T follicular helper cell (primary cell): ENCODE results near the gene IGF1R.

Experiments used
- DNase-seq: peaks from one replicate; pipeline ENCODE4 v3.0.0-alpha.2; 2020; ENCODE audit warnings: low read depth

The IGF1R gene

DNA sequence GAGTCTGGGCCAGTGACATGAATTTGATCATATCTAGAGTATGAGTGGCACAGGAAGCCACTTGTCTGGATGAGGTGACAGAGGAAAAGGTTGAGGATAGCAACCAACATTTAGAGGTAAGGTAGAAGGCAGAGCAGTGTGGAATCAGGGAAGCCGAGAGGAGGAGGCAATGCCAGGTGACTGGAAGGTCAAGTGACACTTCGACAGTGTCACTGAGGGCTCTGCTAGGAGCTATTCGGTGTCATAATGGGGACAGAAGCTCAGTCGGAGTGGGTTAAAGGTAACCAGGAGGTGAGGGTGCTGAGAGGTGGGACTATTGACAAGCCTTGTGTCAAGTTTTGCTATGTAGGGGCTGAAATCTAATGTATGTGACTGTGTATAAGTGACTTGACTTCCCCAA, 56.7 kb downstream of the IGF1R start:
- no peak for DNase-seq

GRCh38 chr15:98706387-98706786, 58.0 kb downstream of the IGF1R start:
- no peak for DNase-seq

DNA sequence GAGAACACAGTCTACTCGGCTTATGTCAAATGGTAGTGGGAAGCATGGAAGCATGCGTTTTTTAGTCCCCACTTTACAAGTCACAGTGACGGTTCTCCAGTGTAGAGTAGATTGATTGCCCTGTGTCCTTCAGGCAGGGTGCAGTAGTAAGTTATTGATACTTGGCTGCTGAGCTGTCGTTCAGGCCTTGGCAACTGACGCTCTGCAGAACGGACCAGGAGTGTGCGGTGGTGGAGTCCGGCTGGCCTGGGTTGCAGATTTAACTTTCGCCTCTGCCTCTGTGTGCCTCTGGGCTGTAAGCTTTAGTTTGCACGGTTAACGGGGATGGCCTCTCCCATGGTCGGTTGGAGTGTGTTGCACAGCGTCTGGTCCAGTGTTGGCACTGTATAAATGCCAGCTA, 58.6 kb downstream of the IGF1R start:
- no peak for DNase-seq

DNA sequence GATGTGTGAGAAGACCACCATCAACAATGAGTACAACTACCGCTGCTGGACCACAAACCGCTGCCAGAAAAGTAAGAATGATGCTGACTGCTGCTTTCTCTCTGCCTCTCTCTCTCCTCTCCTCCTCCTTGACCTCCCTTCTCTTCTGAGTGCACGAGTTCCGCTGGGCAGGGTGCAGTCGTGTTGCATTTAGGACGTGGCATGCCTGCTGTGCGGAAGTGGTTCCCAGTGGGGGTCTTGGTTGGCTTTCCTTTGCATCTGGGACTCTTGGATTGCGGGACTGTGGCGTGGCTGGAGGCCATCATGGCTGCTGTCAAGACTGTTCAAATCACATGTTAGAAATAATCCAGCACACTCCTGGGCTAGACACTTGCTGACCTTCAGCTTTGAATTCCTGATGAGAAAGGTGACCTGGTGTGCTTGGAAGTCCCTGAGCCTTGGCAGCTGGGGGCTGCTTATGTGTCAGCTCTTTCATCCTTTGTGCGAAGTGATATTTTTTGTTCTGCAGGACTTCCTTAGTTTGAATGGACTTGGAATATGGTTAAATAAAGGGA, 59.8 kb downstream of the IGF1R start:
- DNase-seq: no peak

GRCh38 chr15:98711810-98712209, 63.5 kb downstream of the IGF1R start:
- DNase-seq: no peak

GRCh38 chr15:98712845-98713584, 64.7 kb downstream of the IGF1R start:
- no peak for DNase-seq

DNA sequence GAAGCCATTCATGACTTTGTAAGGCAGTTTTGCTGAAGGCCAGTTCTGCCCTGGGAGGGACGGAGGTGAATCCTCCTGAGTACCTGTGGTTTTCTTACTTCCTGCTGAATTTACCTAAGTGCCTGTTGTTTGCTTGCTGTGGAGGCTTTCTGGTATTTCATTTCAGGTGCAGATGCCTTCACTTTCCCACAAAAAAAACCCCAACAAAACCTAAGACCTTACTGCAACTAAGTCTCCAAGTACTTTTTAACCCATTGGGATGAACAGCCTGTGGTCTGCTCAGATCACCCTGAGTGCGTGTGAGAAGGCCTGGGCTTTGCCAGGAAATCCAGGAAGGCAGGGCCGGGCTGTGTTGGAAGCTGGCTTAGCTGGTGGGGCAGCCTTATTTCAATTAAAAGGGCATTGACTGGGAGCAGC, 65.3 kb downstream of the IGF1R start:
- no peak for DNase-seq

GRCh38 chr15:98714922-98715321, 66.6 kb downstream of the IGF1R start:
- no peak for DNase-seq

DNA sequence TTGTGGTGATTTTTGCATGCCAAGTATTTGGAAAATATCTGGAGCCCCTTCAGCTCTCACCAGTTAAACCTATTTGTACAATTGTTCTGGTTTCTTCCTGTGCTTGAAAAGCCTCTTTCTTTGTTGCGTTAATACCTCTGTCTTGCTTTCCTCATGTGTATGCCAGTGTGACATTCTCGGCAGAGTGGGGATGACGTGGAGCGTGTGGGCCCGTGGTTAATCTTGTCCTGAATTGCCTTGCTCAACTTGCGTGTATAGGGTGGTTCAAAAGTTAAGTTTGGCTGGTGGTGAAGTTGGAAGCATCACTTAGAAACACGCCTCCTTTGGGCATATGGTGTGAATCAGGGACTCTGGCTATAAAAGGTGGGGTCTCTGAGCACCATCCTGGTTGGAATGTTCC, 67.1 kb downstream of the IGF1R start:
- no peak for DNase-seq

DNA sequence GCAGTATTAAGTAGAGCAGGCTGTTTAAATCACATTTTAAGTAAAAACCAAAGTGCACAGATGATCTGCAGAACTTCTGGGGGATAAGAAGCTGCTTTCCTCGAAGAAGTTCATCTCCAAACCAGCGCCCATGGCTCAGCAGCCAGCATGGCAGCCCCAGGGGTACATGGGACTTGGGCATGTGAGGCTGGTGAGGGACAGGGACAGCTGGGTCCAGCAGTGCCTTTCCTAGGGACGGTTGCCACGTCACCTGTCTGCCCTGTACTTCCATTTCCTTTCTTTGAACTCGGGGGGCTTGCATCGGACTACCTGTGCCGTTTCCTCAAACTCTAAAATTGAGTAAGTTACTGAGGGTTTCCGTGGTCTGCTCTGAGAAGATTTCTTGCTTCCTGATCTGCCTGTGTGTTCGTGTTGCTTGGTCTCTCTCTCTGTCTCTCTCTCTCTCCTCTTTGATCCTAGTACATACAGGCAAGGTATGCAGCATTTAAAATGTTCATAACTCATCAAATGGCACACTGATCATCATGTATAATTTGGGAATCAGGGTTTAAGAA, 67.6 kb downstream of the IGF1R start:
- DNase-seq: no peak

- DNase-seq: no peak
These were observed 69.0 kb downstream of the IGF1R start for GRCh38 chr15:98717371-98717770.

- no peak for DNase-seq
These were observed 69.6 kb downstream of the IGF1R start for GRCh38 chr15:98717942-98718341.

DNA sequence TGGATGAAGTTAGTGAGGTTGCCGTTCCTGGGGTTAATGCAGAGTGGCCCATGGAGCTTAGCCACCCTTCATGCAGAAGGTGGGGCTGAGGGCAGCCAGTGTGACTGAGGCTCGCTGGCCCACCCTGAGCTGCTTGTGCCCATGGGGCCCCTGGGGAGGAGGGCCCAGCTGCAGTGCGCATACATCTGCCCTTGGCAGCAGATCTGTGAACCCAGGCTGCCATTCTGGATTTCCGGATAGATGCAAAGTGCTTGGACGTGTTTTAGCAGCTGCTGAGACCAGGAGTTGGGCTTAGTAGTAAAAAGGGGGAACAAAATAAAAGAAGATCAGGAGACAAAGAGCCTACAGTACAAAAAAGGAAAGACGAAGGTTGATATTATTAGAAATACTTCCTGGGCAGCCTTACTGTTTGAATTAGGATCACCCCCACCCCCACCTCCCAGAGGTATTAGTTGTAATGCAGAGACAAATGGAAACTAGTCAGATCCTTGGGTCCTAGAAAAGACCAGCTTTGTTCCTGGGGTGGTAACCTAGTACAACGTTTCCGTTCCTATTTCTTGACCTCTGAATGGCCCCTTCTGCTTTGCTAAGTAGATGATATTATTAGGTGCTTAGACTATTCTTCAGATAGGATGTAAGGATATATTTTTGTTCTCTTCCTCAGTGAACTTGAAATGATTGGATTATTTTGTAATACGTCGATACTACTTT, 70.2 kb downstream of the IGF1R start:
- DNase-seq: no peak

DNA sequence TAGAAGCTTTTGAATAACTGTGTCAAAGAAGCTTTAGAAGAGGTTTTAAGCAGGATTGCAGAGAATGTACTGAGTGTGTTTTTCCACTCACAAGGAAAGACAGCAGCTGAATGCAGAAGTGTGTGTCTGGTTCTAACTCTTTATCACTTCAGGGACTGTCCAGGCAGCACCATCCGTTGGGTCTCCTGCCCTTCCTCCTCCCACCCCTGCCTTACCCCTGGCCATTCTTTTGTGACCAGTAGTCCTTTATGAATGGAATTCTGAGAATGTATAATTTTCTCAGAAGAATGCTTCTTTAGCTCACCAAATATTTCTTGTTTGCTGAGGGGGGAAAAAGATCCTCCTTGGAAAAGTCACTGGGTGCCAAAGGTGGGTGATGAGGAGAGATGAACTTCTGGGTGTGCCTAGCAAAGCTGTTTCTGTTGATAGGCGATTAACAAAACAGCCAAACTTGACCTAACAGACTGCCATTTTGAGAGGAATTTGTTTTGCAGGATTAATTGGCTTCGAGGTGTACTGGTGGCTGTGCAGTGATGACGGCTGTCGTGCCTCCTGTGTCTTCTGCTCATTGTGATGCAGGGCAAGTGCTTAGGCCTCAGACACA, 70.9 kb downstream of the IGF1R start:
- DNase-seq: no peak

DNA sequence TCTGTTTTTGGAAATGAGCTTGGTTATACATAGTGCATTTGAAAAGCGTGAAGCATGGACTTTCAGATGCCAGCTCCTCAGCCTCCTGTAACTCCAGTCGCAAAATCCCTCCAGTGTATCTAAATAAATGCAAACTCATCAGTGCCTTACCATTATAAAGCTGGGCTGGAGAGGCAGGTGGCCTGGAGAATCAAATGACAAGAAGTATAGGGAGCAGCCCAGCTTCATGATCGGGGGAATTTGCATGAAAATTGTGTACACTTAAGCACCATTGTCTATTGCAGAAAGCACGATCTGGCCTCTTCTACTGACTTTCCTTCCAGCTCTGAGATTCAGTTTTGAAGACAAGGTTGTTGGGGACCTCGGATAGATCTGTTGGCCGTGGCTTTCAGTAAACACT, 71.7 kb downstream of the IGF1R start:
- no peak for DNase-seq

GRCh38 chr15:98720577-98721565, 72.5 kb downstream of the IGF1R start:
- no peak for DNase-seq

GRCh38 chr15:98722209-98722608, 73.9 kb downstream of the IGF1R start:
- no peak for DNase-seq

DNA sequence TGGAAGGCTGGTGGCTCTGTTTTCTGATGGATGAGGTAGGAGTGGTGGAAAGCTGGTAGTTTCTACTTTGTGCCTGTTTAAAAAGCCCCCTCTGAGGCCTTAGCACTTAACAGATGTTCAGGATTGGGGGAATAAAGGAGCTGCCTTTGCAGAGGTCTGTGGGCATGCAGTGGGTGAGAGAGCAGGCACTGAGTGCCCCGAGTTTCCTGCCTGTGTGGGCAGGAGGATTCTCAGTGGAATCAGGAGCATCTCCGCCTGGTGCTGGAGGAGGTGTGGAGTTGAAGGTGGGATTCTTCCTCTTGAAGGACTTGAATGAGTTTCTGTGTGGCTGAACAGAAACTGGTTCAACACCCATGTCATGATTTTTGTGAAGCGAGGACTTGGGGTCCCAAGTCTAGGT, 74.3 kb downstream of the IGF1R start:
- no peak for DNase-seq

DNA sequence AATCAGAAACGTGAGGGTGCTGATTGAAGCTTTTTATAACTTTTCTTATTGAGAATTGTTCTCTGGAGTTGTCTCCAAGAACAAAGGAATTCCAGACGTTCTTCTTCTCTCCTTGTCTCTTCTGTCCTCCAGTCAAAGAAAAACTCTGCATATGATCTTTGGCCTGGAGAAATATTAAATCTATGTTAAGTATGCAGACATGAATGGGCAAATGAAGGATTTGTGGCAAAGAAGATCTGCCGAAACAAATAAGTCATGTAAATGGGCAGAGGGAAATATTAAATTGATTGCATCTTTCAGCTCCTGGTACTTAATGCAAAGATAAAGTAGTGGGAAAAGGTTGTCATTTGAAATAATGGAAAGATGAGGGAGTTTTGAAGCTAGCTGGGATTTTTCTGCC, 74.9 kb downstream of the IGF1R start:
- DNase-seq: no peak

DNA sequence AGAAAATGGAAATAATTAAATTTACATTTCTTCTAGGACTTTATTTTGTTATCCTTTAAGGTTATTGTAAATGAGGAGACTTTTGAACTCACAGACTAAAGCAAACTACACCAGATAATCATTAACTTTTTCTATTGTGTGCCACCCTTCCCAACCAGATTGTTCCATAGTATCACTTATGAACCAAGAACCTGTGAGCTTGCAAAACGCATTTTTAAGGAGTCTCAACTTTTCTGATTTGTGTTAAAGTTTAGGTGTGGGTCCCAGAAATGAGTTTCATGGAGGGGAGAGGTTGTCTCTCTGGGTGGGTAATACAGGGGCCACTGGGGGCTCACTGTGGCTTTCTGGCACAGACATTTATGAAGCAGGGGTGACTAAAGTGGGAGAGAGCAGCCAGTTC, 75.7 kb downstream of the IGF1R start:
- no peak for DNase-seq

- DNase-seq: no peak
These were observed 76.2 kb downstream of the IGF1R start for GRCh38 chr15:98724494-98724893.
